ENCODE data around the gene SLC24A3. TPM values are rescaled to one million over a fixed set of nuclear protein-coding genes. Genes with fewer than 3 reads are reported as not detected.

The SLC24A3 gene
- total and polyA plus RNA-seq, 2 experiments from 2014 or later = 0.81 to 2.5 TPM

- Mint-ChIP-seq H3K27me3 (ENCODE audit: insufficient read depth, low read depth, poor library complexity) (peaks cover 4% of the 10 kb centered on the region), H3K4me1 (peaks cover 5% of the 10 kb centered on the region; the same call in 1 of the 3 replicates), H3K4me3 (no peak overlapping the region), H3K36me3 (ENCODE audit: low read depth) (no peaks in the 10 kb centered on the region), H3K27ac (no peak overlapping the region), H3K9me3 (no peaks in the 10 kb centered on the region)
- Histone ChIP-seq H3K27me3 (ENCODE audit: insufficient read depth) (no peaks in the 10 kb centered on the region), H3F3A (replicated peaks; ENCODE audit: low read depth) (no peaks in the 10 kb centered on the region), H3K4me1 (ENCODE audit: insufficient read depth) (no peaks in the 10 kb centered on the region), H3K36me3 (ENCODE audit: insufficient read depth) (no peaks in the 10 kb centered on the region), H3K4me2 (no peak overlapping the region), H2AFZ (no peak overlapping the region), H3K4me3 (no peak overlapping the region), H3K79me2 (replicated peaks; ENCODE audit: insufficient read depth) (no peaks in the 10 kb centered on the region), H3K9me2 (ENCODE audit: insufficient read depth) (0 out of 2 replicates have a peak, but pooled peaks cover 7% of the 10 kb centered on the region), H4K20me1 (replicated peaks; ENCODE audit: insufficient read depth) (no peaks in the 10 kb centered on the region), H3K27ac (ENCODE audit: low read depth) (no peak overlapping the region)
- DNase-seq (ENCODE audit: low spot score) = no peak
- no peak for ATAC-seq
- TF ChIP-seq POLR2AphosphoS5 (IDR thresholded peaks at IDR 0.05; ENCODE audit: low read depth) = no peak
- no peak for TF ChIP-seq ZNF114 (CRISPR knock-in tag; IDR thresholded peaks at IDR 0.05)
- TF ChIP-seq CREB1 (CRISPR knock-in tag; IDR thresholded peaks at IDR 0.05; ENCODE audit: low read depth) = no peak
- TF ChIP-seq NANOG (IDR thresholded peaks at IDR 0.05; ENCODE audit: borderline replicate concordance) = no peak
- TF ChIP-seq REST (IDR thresholded peaks at IDR 0.05; ENCODE audit: unreplicated experiment) = no peak
- no peak for TF ChIP-seq EZH2phosphoT487 (IDR thresholded peaks at IDR 0.05; ENCODE audit: unreplicated experiment)
- TF ChIP-seq STAT1 (IDR thresholded peaks at IDR 0.05; ENCODE audit: unreplicated experiment) = no peak
- TF ChIP-seq EZH2 (IDR thresholded peaks at IDR 0.05; ENCODE audit: low read depth, unreplicated experiment) = no peak
- TF ChIP-seq ZNF462 (CRISPR knock-in tag; IDR thresholded peaks at IDR 0.05) = no peak
- no peak for TF ChIP-seq ZNF331 (CRISPR knock-in tag; IDR thresholded peaks at IDR 0.05; ENCODE audit: low read depth)
- no peak for TF ChIP-seq JUNB (IDR thresholded peaks at IDR 0.05; ENCODE audit: unreplicated experiment)
- TF ChIP-seq CTCF (conservative IDR thresholded peaks at IDR 0.05; ENCODE audit: low read depth in 2 of 2) = no peak
- TF ChIP-seq, protein P1, sequence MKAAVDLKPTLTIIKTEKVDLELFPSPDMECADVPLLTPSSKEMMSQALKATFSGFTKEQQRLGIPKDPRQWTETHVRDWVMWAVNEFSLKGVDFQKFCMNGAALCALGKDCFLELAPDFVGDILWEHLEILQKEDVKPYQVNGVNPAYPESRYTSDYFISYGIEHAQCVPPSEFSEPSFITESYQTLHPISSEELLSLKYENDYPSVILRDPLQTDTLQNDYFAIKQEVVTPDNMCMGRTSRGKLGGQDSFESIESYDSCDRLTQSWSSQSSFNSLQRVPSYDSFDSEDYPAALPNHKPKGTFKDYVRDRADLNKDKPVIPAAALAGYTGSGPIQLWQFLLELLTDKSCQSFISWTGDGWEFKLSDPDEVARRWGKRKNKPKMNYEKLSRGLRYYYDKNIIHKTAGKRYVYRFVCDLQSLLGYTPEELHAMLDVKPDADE (IDR thresholded peaks at IDR 0.05) = no peak
Observed at GRCh38 chr20:19344341-19344740, 131.9 kb downstream of the SLC24A3 start.
